H9 (cell line): ENCODE measurements around the gene SYNE3. TPM values are rescaled to one million over a fixed set of nuclear protein-coding genes. Genes with fewer than 3 reads are reported as not detected.

Source experiments
- DNase-seq: peaks from one replicate; pipeline ENCODE4 v3.0.0-alpha.2; 2017
- H2AFZ ChIP-seq: one replicate; pipeline ENCODE4 v1.6.1; 2013; ENCODE audit warnings: mild to moderate bottlenecking, low read length, control low read depth, moderate library complexity
- H2AK5ac ChIP-seq: 2 replicates; pipeline ENCODE4 v1.6.1; 2013; ENCODE audit warnings: low read length, control low read depth, mixed read lengths; ENCODE audit not compliant: insufficient read length
- H2BK120ac ChIP-seq: one replicate; pipeline ENCODE4 v1.6.1; 2013; ENCODE audit warnings: low read depth, mild to moderate bottlenecking, low read length, control low read depth, inconsistent platforms; ENCODE audit not compliant: poor library complexity, severe bottlenecking
- H2BK12ac ChIP-seq: 2 replicates; pipeline ENCODE4 v1.6.1; 2013; ENCODE audit warnings: low read length, control low read depth, mixed read lengths, low read depth; ENCODE audit not compliant: insufficient read length
- H2BK15ac ChIP-seq: 2 replicates; pipeline ENCODE4 v1.6.1; 2013; ENCODE audit warnings: low read depth, low read length, control low read depth
- H2BK20ac ChIP-seq: one replicate; pipeline ENCODE4 v1.6.1; 2013; ENCODE audit warnings: low read depth, mild to moderate bottlenecking, low read length, control low read depth, inconsistent platforms; ENCODE audit not compliant: poor library complexity, severe bottlenecking
- H2BK5ac ChIP-seq: 2 replicates; pipeline ENCODE4 v1.6.1; 2013; ENCODE audit warnings: low read length, control low read depth, mixed read lengths; ENCODE audit not compliant: insufficient read length
- H3K14ac ChIP-seq: 2 replicates; pipeline ENCODE4 v1.6.1; 2013; ENCODE audit warnings: low read length, control low read depth; ENCODE audit not compliant: insufficient read depth
- H3K18ac ChIP-seq: 2 replicates; pipeline ENCODE4 v1.6.1; 2013; ENCODE audit warnings: low read depth, mild to moderate bottlenecking, mixed read lengths, low read length, control low read depth; ENCODE audit not compliant: insufficient read length
- H3K23ac ChIP-seq: 2 replicates; pipeline ENCODE4 v1.6.1; 2013; ENCODE audit warnings: low read length, control low read depth, mixed read lengths, low read depth; ENCODE audit not compliant: insufficient read length
- H3K23me2 ChIP-seq: 2 replicates; pipeline ENCODE4 v1.6.1; 2013; ENCODE audit warnings: low read depth, mild to moderate bottlenecking, mixed read lengths, low read length, control low read depth; ENCODE audit not compliant: insufficient read length, poor library complexity, severe bottlenecking
- H3K27ac ChIP-seq: 2 replicates; pipeline ENCODE4 v1.5.1; 2013; ENCODE audit warnings: low read length, control low read depth, mixed read lengths, low read depth; ENCODE audit not compliant: insufficient read length
- H3K27me3 ChIP-seq: 2 replicates; pipeline ENCODE4 v1.6.1; 2013; ENCODE audit warnings: low read length, control low read depth, inconsistent platforms; ENCODE audit not compliant: insufficient read depth
- H3K4ac ChIP-seq: 2 replicates; pipeline ENCODE4 v1.6.1; 2013; ENCODE audit warnings: low read depth, mild to moderate bottlenecking, control low read depth, inconsistent platforms, low read length, moderate library complexity
- H3K4me1 ChIP-seq: 2 replicates; pipeline ENCODE4 v1.6.1; 2013; ENCODE audit warnings: low read length, control low read depth, inconsistent platforms; ENCODE audit not compliant: insufficient read depth
- H3K4me2 ChIP-seq: 2 replicates; pipeline ENCODE4 v1.6.1; 2013; ENCODE audit warnings: low read length, control low read depth, mixed read lengths; ENCODE audit not compliant: insufficient read length, insufficient read depth
- H3K56ac ChIP-seq: 2 replicates; pipeline ENCODE4 v1.6.1; 2013; ENCODE audit warnings: low read depth, mild to moderate bottlenecking, mixed read lengths, low read length, control low read depth; ENCODE audit not compliant: insufficient read length
- H3K79me1 ChIP-seq: 2 replicates; pipeline ENCODE4 v1.6.1; 2013; ENCODE audit warnings: low read depth, mild to moderate bottlenecking, moderate library complexity, low read length, control low read depth, inconsistent platforms; ENCODE audit not compliant: insufficient read depth, poor library complexity, severe bottlenecking
- H3K79me2 ChIP-seq: 2 replicates; pipeline ENCODE4 v1.6.1; 2013; ENCODE audit warnings: low read length, control low read depth, inconsistent platforms; ENCODE audit not compliant: insufficient read depth
- H3K9ac ChIP-seq: 2 replicates; pipeline ENCODE4 v1.6.1; 2013; ENCODE audit warnings: low read length, control low read depth, mixed read lengths; ENCODE audit not compliant: insufficient read length; ENCODE audit errors: extremely low read depth
- H3K9me3 ChIP-seq: one replicate; pipeline ENCODE4 v1.6.1; 2013; ENCODE audit warnings: low read depth, low read length, inconsistent platforms; ENCODE audit not compliant: control insufficient read depth
- H3T11ph ChIP-seq: one replicate; pipeline ENCODE4 v1.6.1; 2013; ENCODE audit warnings: mild to moderate bottlenecking, low read length, control low read depth, inconsistent platforms
- H4K20me1 ChIP-seq: one replicate; pipeline ENCODE4 v1.6.1; 2013; ENCODE audit not compliant: control insufficient read depth, insufficient read length, insufficient read depth
- H4K5ac ChIP-seq: 2 replicates; pipeline ENCODE4 v1.6.1; 2013; ENCODE audit warnings: low read depth, mild to moderate bottlenecking, mixed read lengths, low read length, control low read depth; ENCODE audit not compliant: insufficient read length
- H4K8ac ChIP-seq: replicated peaks from 2 replicates; pipeline ENCODE4 v1.6.1; 2013; ENCODE audit warnings: low read length, control low read depth, mixed read lengths, low read depth; ENCODE audit not compliant: insufficient read length
- H4K91ac ChIP-seq: 2 replicates; pipeline ENCODE4 v1.6.1; 2013; ENCODE audit warnings: low read depth, mild to moderate bottlenecking, moderate library complexity, mixed read lengths, low read length, control low read depth; ENCODE audit not compliant: insufficient read length
- H3K27ac Mint-ChIP-seq, 3 experiments: 2 replicates in 2 of 3; 3 replicates in 1 of 3; pipeline ENCODE4 v1.8.0; 2020 to 2021; ENCODE audit warnings: mixed read lengths in 3 of 3, mild to moderate bottlenecking in 1 of 3, moderate library complexity in 1 of 3
- H3K27me3 Mint-ChIP-seq: 2 replicates; pipeline ENCODE4 v1.8.0; 2021; ENCODE audit warnings: low read depth, mild to moderate bottlenecking, moderate library complexity, mixed read lengths
- H3K36me3 Mint-ChIP-seq, 3 experiments: 2 replicates in 2 of 3; 3 replicates in 1 of 3; pipeline ENCODE4 v1.8.0; 2020 to 2021; ENCODE audit warnings: low read depth in 3 of 3, mixed read lengths in 3 of 3; ENCODE audit not compliant: insufficient read depth in 1 of 3
- H3K4me1 Mint-ChIP-seq, 2 experiments: 2 replicates each; pipeline ENCODE4 v1.8.0; 2020; ENCODE audit warnings: mixed read lengths in 2 of 2
- H3K4me3 Mint-ChIP-seq, 2 experiments: 2 replicates in 1 of 2; 3 replicates in 1 of 2; pipeline ENCODE4 v1.8.0; 2020 to 2021; ENCODE audit warnings: mild to moderate bottlenecking in 2 of 2, mixed read lengths in 2 of 2, moderate library complexity in 1 of 2
- H3K9me3 Mint-ChIP-seq, 2 experiments: 2 replicates in 1 of 2; 3 replicates in 1 of 2; pipeline ENCODE4 v1.8.0; 2020; ENCODE audit warnings: mild to moderate bottlenecking in 2 of 2, mixed read lengths in 2 of 2, moderate library complexity in 1 of 2
- WGBS: extraction: QIAGEN DNeasy Blood & Tissue Kit; methylation state at CpG from one replicate; pipeline ENCODE4 v1.1.7; 2013; ENCODE audit warnings: missing lambda C conversion rate, low lambda C conversion rate, mixed read lengths; ENCODE audit not compliant: insufficient read length; ENCODE audit errors: extremely low coverage; 5-methylcytosine and 5-hydroxymethylcytosine counted together
- total RNA-seq: library from RNA; stranded (reverse); gene quantifications from 2 replicates; pipeline ENCODE4 v1.2.1, GENCODE V29; 2021
- TF ChIP-seq, protein P1 (sequence below): fragments of 200-600 bp; sonication (generic); conservative IDR thresholded peaks from 3 replicates; pipeline ENCODE4 v1.8.0; 2021; ENCODE audit warnings: antibody characterized with exemption, mild to moderate bottlenecking

Gene SYNE3
- total RNA-seq, 1 experiment from 2014 or later, result 0.11 TPM

DNA sequence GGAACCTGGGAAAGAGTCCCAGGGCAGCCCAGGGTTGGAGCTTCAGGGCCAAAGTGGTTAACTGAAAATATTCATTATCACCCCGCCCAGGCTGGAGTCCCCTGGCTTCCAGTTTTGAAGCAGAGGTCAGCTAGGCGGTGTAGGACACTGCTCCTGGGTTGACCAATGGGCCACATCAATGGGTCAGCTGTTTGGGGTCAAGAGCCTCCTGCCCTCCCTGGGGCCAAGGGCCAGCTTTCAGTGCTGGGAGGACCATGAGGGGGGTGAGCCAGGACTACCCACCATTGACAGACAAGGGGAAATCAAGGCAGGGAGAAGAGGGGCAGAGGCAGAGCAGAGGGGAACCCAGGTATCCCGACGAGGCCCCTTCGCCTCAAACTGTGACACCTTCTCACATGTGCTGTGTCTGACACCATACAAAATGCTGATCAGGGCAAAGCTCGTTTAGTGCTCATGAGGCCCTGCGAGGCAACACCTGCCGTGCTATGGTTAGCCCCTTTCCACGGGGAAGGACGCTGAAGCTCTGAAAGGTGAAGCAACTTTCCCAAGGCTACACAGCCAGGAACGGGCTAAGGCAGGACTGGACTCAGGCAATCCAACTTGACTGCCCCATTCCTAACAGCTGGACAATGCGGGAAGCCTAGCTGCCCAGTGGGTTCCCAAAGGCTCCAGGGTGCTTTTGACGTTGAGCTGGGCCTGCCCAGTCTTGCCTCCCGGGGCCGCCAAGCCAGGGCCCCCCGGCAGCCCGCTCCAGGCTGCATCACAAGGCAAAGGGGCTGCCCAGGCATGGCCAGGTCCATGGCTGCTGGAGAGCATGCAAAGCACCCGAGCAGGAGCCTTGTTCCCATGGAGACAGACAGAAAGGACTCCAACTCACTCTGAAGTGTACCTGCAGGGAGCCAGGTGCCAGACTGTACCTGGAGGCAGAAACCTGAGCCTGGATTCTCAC lies 2.0 kb downstream of the SYNE3 start:
- no CpG with 5 or more reads among the region's 18 CpGs for WGBS
- H3K36me3 Mint-ChIP-seq, result no peaks in the 10 kb centered on the region
- Histone ChIP-seq H4K20me1 (no peaks in the 10 kb centered on the region), H3K27me3 (peaks cover 12% of the 10 kb centered on the region), H2BK15ac (no peak overlapping the region), H4K8ac (no peak overlapping the region), H3K23ac (no peak overlapping the region), H2AK5ac (no peak overlapping the region), H2AFZ (no peak overlapping the region), H3K79me2 (no peaks in the 10 kb centered on the region), H2BK5ac (no peak overlapping the region), H2BK20ac (no peak overlapping the region), H3K4me2 (no peak overlapping the region), H3K27ac (no peak overlapping the region), H3K79me1 (no peaks in the 10 kb centered on the region), H2BK120ac (no peak overlapping the region), H3K9me3 (no peaks in the 10 kb centered on the region), H4K91ac (no peak overlapping the region), H3K9ac (no peak overlapping the region), H3T11ph (no peak overlapping the region), H3K56ac (no peak overlapping the region), H3K14ac (no peak overlapping the region; the same call in 1 of the 2 replicates), H3K4ac (no peak overlapping the region), H3K18ac (no peak overlapping the region), H3K23me2 (peaks cover 6% of the 10 kb centered on the region), H3K4me1 (no peaks in the 10 kb centered on the region), H4K5ac (no peak overlapping the region), H2BK12ac (no peak overlapping the region)
- H3K4me1 Mint-ChIP-seq, result peaks cover 10 to 18% of the 10 kb centered on the region in 2 experiments
- no peaks in the 10 kb centered on the region for H3K9me3 Mint-ChIP-seq
- no peak overlapping the region for H3K27ac Mint-ChIP-seq
- TF ChIP-seq, protein P1, sequence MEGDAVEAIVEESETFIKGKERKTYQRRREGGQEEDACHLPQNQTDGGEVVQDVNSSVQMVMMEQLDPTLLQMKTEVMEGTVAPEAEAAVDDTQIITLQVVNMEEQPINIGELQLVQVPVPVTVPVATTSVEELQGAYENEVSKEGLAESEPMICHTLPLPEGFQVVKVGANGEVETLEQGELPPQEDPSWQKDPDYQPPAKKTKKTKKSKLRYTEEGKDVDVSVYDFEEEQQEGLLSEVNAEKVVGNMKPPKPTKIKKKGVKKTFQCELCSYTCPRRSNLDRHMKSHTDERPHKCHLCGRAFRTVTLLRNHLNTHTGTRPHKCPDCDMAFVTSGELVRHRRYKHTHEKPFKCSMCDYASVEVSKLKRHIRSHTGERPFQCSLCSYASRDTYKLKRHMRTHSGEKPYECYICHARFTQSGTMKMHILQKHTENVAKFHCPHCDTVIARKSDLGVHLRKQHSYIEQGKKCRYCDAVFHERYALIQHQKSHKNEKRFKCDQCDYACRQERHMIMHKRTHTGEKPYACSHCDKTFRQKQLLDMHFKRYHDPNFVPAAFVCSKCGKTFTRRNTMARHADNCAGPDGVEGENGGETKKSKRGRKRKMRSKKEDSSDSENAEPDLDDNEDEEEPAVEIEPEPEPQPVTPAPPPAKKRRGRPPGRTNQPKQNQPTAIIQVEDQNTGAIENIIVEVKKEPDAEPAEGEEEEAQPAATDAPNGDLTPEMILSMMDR, result no peak
- peak overlapping the region in 1 of 2 experiments; percentile 73; a peak in 2 of 5 replicates for H3K4me3 Mint-ChIP-seq
- H3K27me3 Mint-ChIP-seq, result peaks cover 52% of the 10 kb centered on the region
- peak; percentile 58 for DNase-seq
